ENCODE results near the gene PRM3.

Gene PRM3

GRCh38 chr16:11253009-11253994 lies 20.1 kb downstream of the PRM3 start:
- Mint-ChIP-seq H3K27ac (no peak overlapping the region), H3K4me1 (peaks cover 23% of the 10 kb centered on the region), H3K36me3 (peaks cover 2% of the 10 kb centered on the region), H3K27me3 (no peaks in the 10 kb centered on the region), H3K4me3 (peak overlapping the region; percentile 56), H3K9me3 (no peaks in the 10 kb centered on the region)
- DNase-seq (ENCODE audit: low spot score in 2 of 2) (no peak), ATAC-seq (ENCODE audit: low read depth) (no peak)

DNA sequence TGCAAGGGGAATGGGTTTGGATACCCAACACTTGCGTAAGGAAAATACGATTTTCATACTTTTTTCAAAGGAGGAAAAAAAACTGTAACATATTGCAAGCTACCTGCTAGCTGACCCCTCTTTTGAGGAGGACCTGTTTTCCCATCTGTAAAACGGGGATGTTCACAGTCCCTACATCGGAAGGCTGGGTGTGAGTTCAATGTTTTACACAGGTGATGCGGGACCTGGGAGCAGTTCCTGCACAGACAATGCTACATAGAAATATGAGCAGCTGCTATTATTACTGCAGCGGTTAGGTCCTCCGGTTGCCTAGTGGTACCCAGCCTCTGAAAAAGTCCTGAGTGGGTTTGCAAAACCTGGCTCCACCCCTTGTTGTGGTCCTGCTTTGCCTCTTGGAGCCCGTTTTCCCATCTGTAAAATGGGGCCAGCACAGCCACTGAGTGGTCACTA lies 20.9 kb downstream of the PRM3 start:
- DNase-seq (ENCODE audit: low spot score in 2 of 2) (no peak), ATAC-seq (ENCODE audit: low read depth) (no peak)
- H3K36me3 Mint-ChIP-seq: peaks cover 2% of the 10 kb centered on the region
- H3K27ac Mint-ChIP-seq: peak overlapping the region; percentile 75
- peaks cover 21% of the 10 kb centered on the region for H3K4me1 Mint-ChIP-seq
- no peaks in the 10 kb centered on the region for H3K27me3 Mint-ChIP-seq
- no peak overlapping the region for H3K4me3 Mint-ChIP-seq
- no peaks in the 10 kb centered on the region for H3K9me3 Mint-ChIP-seq

DNA sequence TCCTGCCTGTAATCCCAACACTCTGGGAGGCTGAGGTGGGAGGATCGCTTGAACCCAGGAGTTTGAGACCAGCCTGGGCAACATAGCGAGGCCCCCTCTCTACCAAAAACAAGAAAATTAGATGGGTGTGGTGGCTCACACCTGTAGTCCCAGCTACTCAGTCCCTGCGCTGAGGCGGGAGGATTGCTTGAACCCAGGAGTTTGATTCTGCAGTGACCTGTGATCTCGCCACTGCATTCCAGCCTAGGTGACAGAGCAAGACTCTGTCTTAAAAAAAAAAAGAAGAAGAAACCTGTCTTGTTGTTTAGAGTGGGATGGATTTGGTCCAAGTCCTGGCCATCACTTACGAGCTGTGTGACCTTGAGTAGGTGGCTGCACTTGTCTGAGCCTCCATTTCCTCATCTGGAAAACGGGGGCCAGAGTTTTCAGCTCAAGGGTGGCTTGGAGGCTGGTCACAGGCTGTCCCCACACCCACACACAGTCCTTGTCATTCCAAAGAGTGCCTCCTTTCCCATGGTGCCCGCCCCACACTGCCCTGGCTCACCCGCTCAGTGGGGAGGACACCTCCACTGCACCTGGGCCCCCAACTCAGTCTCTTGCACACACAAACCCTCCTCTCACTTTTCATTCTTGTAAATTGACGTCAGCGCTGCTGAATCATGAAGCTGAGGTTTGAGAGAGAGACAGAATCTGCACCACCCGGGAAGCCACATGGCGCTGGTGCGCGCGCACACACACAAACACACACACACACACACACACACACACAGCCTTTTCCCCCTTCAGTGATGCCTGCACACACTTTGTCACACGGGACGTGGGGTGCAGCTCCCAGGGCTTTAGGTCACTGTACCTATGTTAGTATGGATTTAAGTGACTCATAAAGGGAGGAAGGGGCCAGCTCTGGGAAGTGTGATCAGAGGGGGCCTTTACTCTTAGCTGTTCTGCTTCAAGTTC lies 21.6 kb downstream of the PRM3 start:
- Mint-ChIP-seq H3K9me3 (no peaks in the 10 kb centered on the region), H3K27ac (peak overlapping the region; percentile 75), H3K4me3 (no peak overlapping the region), H3K36me3 (peaks cover 2% of the 10 kb centered on the region), H3K4me1 (peaks cover 14% of the 10 kb centered on the region), H3K27me3 (no peaks in the 10 kb centered on the region)
- no peak for DNase-seq (ENCODE audit: low spot score in 2 of 2)
- ATAC-seq (ENCODE audit: low read depth): no peak

DNA sequence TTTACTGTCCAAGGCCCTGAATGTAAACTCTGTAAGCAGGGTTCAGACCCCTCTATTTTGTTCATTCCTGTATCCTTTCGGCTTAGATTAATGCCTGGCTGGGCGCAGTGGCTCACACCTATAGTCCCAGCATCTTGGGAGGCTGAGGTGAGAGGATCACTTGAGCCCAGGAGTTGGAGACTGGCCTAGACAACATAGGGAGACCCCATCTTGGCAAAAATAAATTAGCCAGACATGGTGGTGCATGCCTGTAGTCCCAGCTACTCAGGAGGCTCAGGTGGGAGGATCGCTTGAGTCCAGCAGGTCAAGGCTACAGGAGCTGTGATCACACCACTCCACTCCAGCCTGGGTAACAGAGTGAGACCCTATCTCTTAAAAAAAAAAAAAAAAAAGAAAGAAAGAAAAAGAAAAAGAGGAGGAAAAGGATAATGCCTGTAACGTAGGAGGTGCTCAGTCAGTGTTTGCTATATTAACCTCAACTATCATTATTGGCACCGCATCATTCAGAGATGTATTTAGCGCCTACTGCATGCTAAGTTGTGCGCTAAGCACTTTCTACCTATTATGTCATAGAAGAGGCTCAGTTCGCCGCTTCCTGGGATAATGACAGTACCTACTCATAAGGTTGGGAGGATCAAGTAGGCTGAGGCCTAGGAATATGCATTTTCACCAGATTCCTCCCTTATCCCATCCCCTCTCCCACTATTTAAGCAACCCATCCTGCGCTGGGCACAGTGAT lies 22.5 kb downstream of the PRM3 start:
- Mint-ChIP-seq H3K27ac (no peak overlapping the region), H3K27me3 (no peaks in the 10 kb centered on the region), H3K9me3 (no peaks in the 10 kb centered on the region), H3K4me3 (no peak overlapping the region), H3K4me1 (peaks cover 14% of the 10 kb centered on the region), H3K36me3 (peaks cover 2% of the 10 kb centered on the region)
- no peak for ATAC-seq (ENCODE audit: low read depth)
- DNase-seq (ENCODE audit: low spot score in 2 of 2): no peak

DNA sequence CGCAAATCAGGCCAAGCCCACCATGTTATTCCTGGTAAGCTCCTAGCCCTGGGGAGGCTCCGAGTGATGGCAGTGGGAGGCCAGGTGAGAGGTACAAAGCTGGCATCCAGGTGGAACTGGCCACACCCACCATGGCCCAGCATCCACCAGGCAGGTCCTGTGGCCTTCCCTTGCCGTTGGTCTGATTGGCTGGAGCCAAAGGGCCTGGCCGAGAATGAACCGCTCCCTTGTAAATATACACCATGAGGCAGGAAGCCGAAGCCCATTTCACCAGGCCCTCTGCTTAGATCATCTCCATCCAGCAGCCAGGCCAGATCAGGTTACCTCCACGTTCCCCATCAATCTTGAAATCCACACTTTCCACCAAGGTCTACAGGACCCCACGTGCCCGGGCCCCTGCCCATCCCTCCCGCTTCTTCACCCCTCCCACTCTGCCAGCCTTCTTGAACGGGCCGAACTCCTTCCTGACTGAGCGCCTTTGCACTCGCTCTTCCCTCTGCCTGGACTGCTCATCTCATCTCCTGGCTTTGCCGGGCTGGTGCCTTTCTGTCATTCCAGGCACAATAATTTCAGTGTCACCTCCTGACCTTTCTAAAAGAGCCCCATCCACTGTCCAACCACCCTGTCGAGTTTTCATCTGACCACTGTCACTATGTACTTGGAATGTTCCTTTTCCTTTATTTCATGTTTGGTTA lies 23.2 kb downstream of the PRM3 start:
- no peaks in the 10 kb centered on the region for H3K9me3 Mint-ChIP-seq
- H3K27me3 Mint-ChIP-seq: no peaks in the 10 kb centered on the region
- peaks cover 14% of the 10 kb centered on the region for H3K4me1 Mint-ChIP-seq
- DNase-seq (ENCODE audit: low spot score in 2 of 2): no peak
- ATAC-seq (ENCODE audit: low read depth): no peak
- peaks cover 2% of the 10 kb centered on the region for H3K36me3 Mint-ChIP-seq
- H3K4me3 Mint-ChIP-seq: no peak overlapping the region
- H3K27ac Mint-ChIP-seq: no peak overlapping the region

DNA sequence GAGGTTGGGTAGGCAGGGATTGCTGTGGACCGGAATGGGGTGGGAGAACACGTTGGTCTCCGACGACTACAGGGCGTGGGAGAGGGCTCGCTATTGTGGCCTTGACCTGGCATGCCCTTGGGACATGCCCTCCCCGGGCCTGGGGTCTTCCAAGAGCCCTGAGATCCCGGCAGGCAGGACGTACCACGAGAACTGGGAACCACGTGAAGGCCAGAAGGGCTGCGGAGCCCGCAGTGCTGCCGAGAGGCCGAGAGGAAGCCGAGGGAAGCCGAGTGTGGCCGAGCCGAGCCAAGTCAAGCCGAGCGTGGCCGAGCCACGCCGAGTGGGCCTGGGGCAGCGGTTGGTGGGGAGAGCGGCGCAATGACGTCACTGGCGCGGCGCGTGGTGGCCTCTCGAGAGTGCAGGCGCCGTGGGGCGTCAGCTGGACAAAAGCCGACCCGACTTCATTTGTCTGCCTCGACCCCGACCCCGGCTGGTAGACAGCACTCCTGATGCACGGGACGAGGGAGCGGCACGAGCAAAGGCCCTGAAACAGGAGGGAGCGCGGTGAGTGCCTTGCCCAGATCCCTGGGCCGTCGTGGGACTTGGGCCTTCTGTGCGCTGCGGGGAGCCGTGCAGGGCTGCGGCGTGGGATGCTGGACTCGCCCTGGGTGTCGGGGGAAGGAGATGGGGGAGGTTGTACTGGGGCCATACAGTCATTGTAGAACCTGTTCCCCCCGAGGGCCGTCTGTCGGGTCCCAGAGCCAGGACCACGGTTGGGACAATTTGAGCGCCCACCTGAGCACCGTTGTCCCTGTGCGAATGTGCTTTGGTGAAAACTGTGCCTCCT lies 24.0 kb downstream of the PRM3 start:
- peaks cover 2% of the 10 kb centered on the region for H3K36me3 Mint-ChIP-seq

DNA sequence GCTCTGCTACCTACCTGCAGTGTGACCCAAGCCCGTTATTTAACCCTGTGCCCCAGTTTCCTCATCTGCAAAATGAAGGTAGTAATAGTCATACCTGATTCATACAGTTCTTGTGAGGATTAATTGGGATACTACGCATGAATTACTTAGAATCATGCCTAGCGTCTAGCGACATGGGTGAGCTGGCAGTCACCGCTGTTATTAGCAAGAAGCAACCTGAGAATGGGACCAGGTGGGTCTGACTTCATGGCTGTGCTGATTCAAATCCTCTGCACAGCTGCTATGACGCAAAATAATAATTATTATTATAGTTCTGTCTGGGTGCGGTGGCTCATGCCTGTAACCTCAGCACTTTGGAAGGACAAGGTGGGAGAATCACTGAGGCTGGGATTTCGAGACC lies 25.3 kb downstream of the PRM3 start:
- peaks cover 2% of the 10 kb centered on the region for H3K36me3 Mint-ChIP-seq
- no peaks in the 10 kb centered on the region for H3K9me3 Mint-ChIP-seq
- ATAC-seq (ENCODE audit: low read depth) (peak; percentile 43), DNase-seq (ENCODE audit: low spot score in 2 of 2) (no peak)
- no peak overlapping the region for H3K27ac Mint-ChIP-seq
- no peak overlapping the region for H3K4me3 Mint-ChIP-seq
- peaks cover 7% of the 10 kb centered on the region for H3K4me1 Mint-ChIP-seq
- H3K27me3 Mint-ChIP-seq: no peaks in the 10 kb centered on the region

More for the DNA sequence above, 24.0 kb downstream of the PRM3 start:
- DNase-seq (ENCODE audit: low spot score in 2 of 2) (no peak), ATAC-seq (ENCODE audit: low read depth) (peak; percentile 36)
- Mint-ChIP-seq H3K4me1 (peaks cover 14% of the 10 kb centered on the region), H3K4me3 (peak overlapping the region; percentile 16), H3K27me3 (no peaks in the 10 kb centered on the region), H3K9me3 (no peaks in the 10 kb centered on the region), H3K27ac (no peak overlapping the region)

DNA sequence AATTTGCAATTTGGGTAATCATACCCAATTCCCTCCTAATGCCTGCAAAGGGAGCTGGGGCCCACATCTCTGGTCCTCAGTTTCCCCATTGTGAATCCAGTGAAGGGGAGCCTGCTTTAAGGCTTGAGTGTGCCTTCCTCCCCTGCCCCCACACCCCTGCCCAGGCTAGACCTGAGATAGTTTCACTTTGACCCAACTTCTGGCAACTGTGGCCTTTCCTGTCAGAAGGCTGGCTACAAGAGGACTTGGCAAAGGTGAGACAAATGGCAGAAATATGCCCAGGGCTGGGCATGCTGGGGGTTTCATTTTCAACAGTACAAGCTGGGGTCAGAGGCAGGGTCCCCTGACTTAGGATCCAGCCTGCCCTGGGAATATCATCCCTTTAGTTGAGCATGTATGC lies 27.4 kb downstream of the PRM3 start:
- Mint-ChIP-seq H3K27me3 (no peaks in the 10 kb centered on the region), H3K36me3 (no peaks in the 10 kb centered on the region), H3K9me3 (no peaks in the 10 kb centered on the region), H3K27ac (no peak overlapping the region), H3K4me1 (no peaks in the 10 kb centered on the region), H3K4me3 (no peak overlapping the region)
- DNase-seq (ENCODE audit: low spot score in 2 of 2) (no peak), ATAC-seq (ENCODE audit: low read depth) (no peak)

DNA sequence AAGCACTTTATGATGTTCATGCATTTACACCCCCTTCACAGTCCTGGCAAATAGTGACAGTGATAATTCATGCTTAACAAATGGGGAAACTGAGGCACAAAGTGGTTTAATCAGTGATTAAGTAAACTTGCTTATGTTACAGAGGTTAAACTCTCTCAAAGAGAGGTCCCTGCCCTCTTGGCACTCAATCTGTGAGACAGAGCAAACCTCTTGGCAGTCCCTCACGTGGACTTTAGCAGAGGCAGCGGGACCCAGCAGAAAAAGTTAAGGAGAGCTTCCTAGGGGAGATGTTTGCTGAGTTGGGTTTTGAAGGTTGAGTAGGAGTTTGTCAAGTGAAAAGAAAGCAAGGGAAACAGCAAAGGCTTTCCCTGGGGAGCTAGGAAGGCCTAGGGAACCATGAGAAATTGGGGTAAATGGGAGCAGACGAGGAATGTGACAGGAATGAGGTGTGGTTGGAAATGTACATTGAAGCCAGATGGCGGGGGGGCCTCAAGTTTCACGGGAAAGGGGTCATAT lies 28.1 kb downstream of the PRM3 start:
- no peak for ATAC-seq (ENCODE audit: low read depth)
- Mint-ChIP-seq H3K36me3 (no peaks in the 10 kb centered on the region), H3K4me3 (no peak overlapping the region), H3K27me3 (no peaks in the 10 kb centered on the region), H3K4me1 (no peaks in the 10 kb centered on the region), H3K27ac (no peak overlapping the region), H3K9me3 (no peaks in the 10 kb centered on the region)
- DNase-seq (ENCODE audit: low spot score in 2 of 2): no peak

DNA sequence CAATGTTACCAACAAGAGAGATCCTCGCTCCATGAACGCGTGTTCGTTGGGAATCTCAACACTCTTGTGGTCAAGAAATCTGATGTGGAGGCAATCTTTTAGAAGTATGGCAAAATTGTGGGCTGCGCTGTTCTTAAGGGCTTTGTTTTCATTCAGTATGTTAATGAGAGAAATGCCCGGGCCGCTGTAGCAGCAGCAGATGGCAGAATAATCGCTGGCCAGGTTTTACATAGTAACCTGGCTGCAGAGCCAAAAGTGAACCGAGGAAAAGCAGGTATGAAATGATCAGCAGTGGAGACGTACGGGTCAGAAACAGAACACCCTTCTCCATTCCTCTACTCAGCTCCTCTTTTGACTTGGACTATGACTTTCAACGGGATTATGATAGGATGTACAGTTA lies 30.8 kb downstream of the PRM3 start:
- Mint-ChIP-seq H3K9me3 (no peaks in the 10 kb centered on the region), H3K27ac (no peak overlapping the region), H3K4me3 (no peak overlapping the region), H3K27me3 (no peaks in the 10 kb centered on the region), H3K4me1 (no peaks in the 10 kb centered on the region), H3K36me3 (no peaks in the 10 kb centered on the region)
- ATAC-seq (ENCODE audit: low read depth) (no peak), DNase-seq (ENCODE audit: low spot score in 2 of 2) (no peak)

- H3K36me3 Mint-ChIP-seq: no peaks in the 10 kb centered on the region
- no peak overlapping the region for H3K4me3 Mint-ChIP-seq
- no peak overlapping the region for H3K27ac Mint-ChIP-seq
- DNase-seq (ENCODE audit: low spot score in 2 of 2): no peak
- H3K27me3 Mint-ChIP-seq: no peaks in the 10 kb centered on the region
- H3K9me3 Mint-ChIP-seq: no peaks in the 10 kb centered on the region
- no peaks in the 10 kb centered on the region for H3K4me1 Mint-ChIP-seq
- ATAC-seq (ENCODE audit: low read depth): no peak
These were observed 31.8 kb downstream of the PRM3 start for GRCh38 chr16:11241480-11242204.
